ENCODE data around the gene MYO15B.

MYO15B gene

GRCh38 chr17:75639771-75640555 is 52.4 kb downstream of the MYO15B start:
- no peak for DNase-seq
- Histone ChIP-seq H3K27me3 (replicated peaks) (no peaks in the 10 kb centered on the region), H3K36me3 (replicated peaks) (no peaks in the 10 kb centered on the region), H3K27ac (no peak overlapping the region), H3K4me3 (ENCODE audit: low read depth, low read length) (no peak overlapping the region)
- in situ Hi-C loops (cut with HindIII; ENCODE audit: low pct_ligation_motif_present, low sequenced_read_pairs): no loop called here
- no peak for TF ChIP-seq CTCF (IDR thresholded peaks at IDR 0.05; ENCODE audit: low read depth, low read length, missing control alignments)

GRCh38 chr17:75640556-75641119 is 53.0 kb downstream of the MYO15B start:
- in situ Hi-C loops (cut with HindIII; ENCODE audit: low pct_ligation_motif_present, low sequenced_read_pairs): no loop called here
- H3K4me3 ChIP-seq (ENCODE audit: low read depth, low read length): no peak overlapping the region
- TF ChIP-seq CTCF (IDR thresholded peaks at IDR 0.05; ENCODE audit: low read depth, low read length, missing control alignments): no peak
- H3K27ac ChIP-seq: no peak overlapping the region
- no peak for DNase-seq
- H3K36me3 ChIP-seq (replicated peaks): no peaks in the 10 kb centered on the region
- no peaks in the 10 kb centered on the region for H3K27me3 ChIP-seq (replicated peaks)

GRCh38 chr17:75641343-75641742 is 53.7 kb downstream of the MYO15B start:
- no peak for DNase-seq
- no peaks in the 10 kb centered on the region for H3K27me3 ChIP-seq (replicated peaks)
- in situ Hi-C loops (cut with HindIII; ENCODE audit: low pct_ligation_motif_present, low sequenced_read_pairs): no loop called here
- no peak overlapping the region for H3K27ac ChIP-seq
- H3K4me3 ChIP-seq (ENCODE audit: low read depth, low read length): no peak overlapping the region
- no peaks in the 10 kb centered on the region for H3K36me3 ChIP-seq (replicated peaks)
- no peak for TF ChIP-seq CTCF (IDR thresholded peaks at IDR 0.05; ENCODE audit: low read depth, low read length, missing control alignments)

GRCh38 chr17:75642182-75642783 is 54.7 kb downstream of the MYO15B start:
- in situ Hi-C loops (cut with HindIII; ENCODE audit: low pct_ligation_motif_present, low sequenced_read_pairs): no loop called here
- Histone ChIP-seq H3K4me3 (ENCODE audit: low read depth, low read length) (no peak overlapping the region), H3K27me3 (replicated peaks) (no peaks in the 10 kb centered on the region), H3K27ac (no peak overlapping the region), H3K36me3 (replicated peaks) (no peaks in the 10 kb centered on the region)
- TF ChIP-seq CTCF (IDR thresholded peaks at IDR 0.05; ENCODE audit: low read depth, low read length, missing control alignments): no peak
- DNase-seq: no peak

GRCh38 chr17:75642784-75643642 is 55.4 kb downstream of the MYO15B start:
- no peak for DNase-seq
- H3K27me3 ChIP-seq (replicated peaks): no peaks in the 10 kb centered on the region
- in situ Hi-C loops (cut with HindIII; ENCODE audit: low pct_ligation_motif_present, low sequenced_read_pairs): no loop called here
- no peak for TF ChIP-seq CTCF (IDR thresholded peaks at IDR 0.05; ENCODE audit: low read depth, low read length, missing control alignments)
- no peak overlapping the region for H3K4me3 ChIP-seq (ENCODE audit: low read depth, low read length)
- no peak overlapping the region for H3K27ac ChIP-seq
- no peaks in the 10 kb centered on the region for H3K36me3 ChIP-seq (replicated peaks)
